Keratinocyte (primary cell): Measurements from ENCODE around the gene LTB4R2. TPM values are rescaled to one million over a fixed set of nuclear protein-coding genes. Genes with fewer than 3 reads are reported as not detected.

ENCODE experiments used
- DNase-seq: peaks from one replicate; pipeline ENCODE4 v3.0.0-alpha.2; 2011; ENCODE audit warnings: low read depth, missing footprints, low spot score
- FAIRE-seq: peaks from 2 replicates; lab custom pipeline; 2011; peaks lifted over from hg19 to GRCh38; lab: Jason Lieb, UNC
- H2AFZ ChIP-seq: 2 replicates; pipeline ENCODE4 v1.6.0; 2012; ENCODE audit warnings: low read length, control low read depth, inconsistent platforms; ENCODE audit not compliant: control insufficient read depth
- H3K27ac ChIP-seq: 2 replicates; pipeline ENCODE4 v1.5.1; 2011; ENCODE audit warnings: low read length; ENCODE audit not compliant: control insufficient read depth, insufficient read depth
- H3K27me3 ChIP-seq: 3 replicates; pipeline ENCODE4 v1.6.0; 2011; ENCODE audit warnings: low read length; ENCODE audit not compliant: control insufficient read depth, insufficient read depth; ENCODE audit errors: extremely low read depth
- H3K36me3 ChIP-seq, 2 experiments: 2 replicates in 1 of 2; 3 replicates in 1 of 2; pipeline ENCODE4 v1.5.1; 2011; ENCODE audit warnings: low read length in 2 of 2, mild to moderate bottlenecking in 1 of 2; ENCODE audit not compliant: control insufficient read depth in 2 of 2, insufficient read depth in 2 of 2; ENCODE audit errors: extremely low read depth in 1 of 2
- H3K4me1 ChIP-seq: 3 replicates; pipeline ENCODE4 v1.5.1; 2011; ENCODE audit warnings: low read length; ENCODE audit not compliant: control insufficient read depth, insufficient read depth; ENCODE audit errors: extremely low read depth
- H3K4me2 ChIP-seq: 3 replicates; pipeline ENCODE4 v1.6.0; 2011; ENCODE audit warnings: low read depth, low read length; ENCODE audit not compliant: control insufficient read depth, insufficient read depth; ENCODE audit errors: extremely low read depth
- H3K4me3 ChIP-seq, 3 experiments: fragments of 200-600 bp in 1 of 3; sonication (generic) in 1 of 3; 2 replicates in 2 of 3; 3 replicates in 1 of 3; pipeline ENCODE4 v1.5.1; 2011 to 2016; ENCODE audit warnings: low read length in 3 of 3, mild to moderate bottlenecking in 3 of 3, control low read depth in 2 of 3, inconsistent platforms in 1 of 3, low read depth in 1 of 3, mixed read lengths in 1 of 3, mixed run types in 1 of 3, moderate library complexity in 1 of 3; ENCODE audit not compliant: control insufficient read depth in 2 of 3, insufficient read depth in 2 of 3; ENCODE audit errors: extremely low read depth in 1 of 3
- H3K79me2 ChIP-seq: 2 replicates; pipeline ENCODE4 v1.6.0; 2012; ENCODE audit warnings: low read length; ENCODE audit not compliant: control insufficient read depth, insufficient read depth
- H3K9ac ChIP-seq: 3 replicates; pipeline ENCODE4 v1.6.0; 2011; ENCODE audit warnings: low read length; ENCODE audit not compliant: control insufficient read depth, insufficient read depth; ENCODE audit errors: extremely low read depth
- H3K9me1 ChIP-seq: 3 replicates; pipeline ENCODE4 v1.6.0; 2011; ENCODE audit warnings: low read length; ENCODE audit not compliant: control insufficient read depth, insufficient read depth; ENCODE audit errors: extremely low read depth
- H3K9me3 ChIP-seq: 2 replicates; pipeline ENCODE4 v1.5.1; 2012; ENCODE audit warnings: low read depth, low read length; ENCODE audit not compliant: control insufficient read depth
- H4K20me1 ChIP-seq: 3 replicates; pipeline ENCODE4 v1.6.0; 2011; ENCODE audit warnings: low read length; ENCODE audit not compliant: control insufficient read depth, insufficient read depth; ENCODE audit errors: extremely low read depth
- EZH2 ChIP-seq: IDR thresholded peaks from one replicate; pipeline ENCODE4 v1.6.1; 2012; ENCODE audit warnings: inconsistent platforms, mild to moderate bottlenecking, low read length, moderate library complexity
- dilution Hi-C: fragments of 300-500 bp; cut with MboI; formaldehyde crosslinking; loops from one replicate; pipeline ENCODE4 v1.7.0; 2020; ENCODE audit warnings: low sequenced_read_pairs; ENCODE audit not compliant: extremely low pct_ligation_motif_present
- polyA plus RNA-seq, 5 experiments: library from polyadenylated mRNA; depleted of rRNA in 3 of 5; stranded (reverse) in 3 of 5; stranded (forward) in 1 of 5; unstranded in 1 of 5; fragments of >200 nt; gene quantifications; 1 replicate in 1 of 5; 2 replicates in 3 of 5; 3 replicates in 1 of 5; pipeline versions ENCODE4 v1.2.1 to v1.2.3, GENCODE V29; 2011 to 2012; ENCODE audit warnings: missing spikeins in 2 of 5, low read depth in 1 of 5, low replicate concordance in 1 of 5
- TF ChIP-seq, protein P1 (sequence below), 3 experiments: IDR thresholded peaks in 1 of 3; conservative IDR thresholded peaks in 1 of 3; optimal IDR thresholded peaks in 1 of 3; 2 replicates in 2 of 3; 3 replicates in 1 of 3; pipeline versions ENCODE3 to v1.5.1; 2011; ENCODE audit warnings: low read length in 3 of 3, mild to moderate bottlenecking in 3 of 3, moderate library complexity in 2 of 3, control low read depth in 1 of 3, inconsistent platforms in 1 of 3; ENCODE audit not compliant: insufficient read depth in 2 of 3; ENCODE audit errors: extremely low read depth in 1 of 3

LTB4R2 gene
- polyA plus RNA-seq, 1 donor (not counting 4 experiments of a cell fraction or from before 2014, with no cell fraction given) = 7.9 TPM

DNA sequence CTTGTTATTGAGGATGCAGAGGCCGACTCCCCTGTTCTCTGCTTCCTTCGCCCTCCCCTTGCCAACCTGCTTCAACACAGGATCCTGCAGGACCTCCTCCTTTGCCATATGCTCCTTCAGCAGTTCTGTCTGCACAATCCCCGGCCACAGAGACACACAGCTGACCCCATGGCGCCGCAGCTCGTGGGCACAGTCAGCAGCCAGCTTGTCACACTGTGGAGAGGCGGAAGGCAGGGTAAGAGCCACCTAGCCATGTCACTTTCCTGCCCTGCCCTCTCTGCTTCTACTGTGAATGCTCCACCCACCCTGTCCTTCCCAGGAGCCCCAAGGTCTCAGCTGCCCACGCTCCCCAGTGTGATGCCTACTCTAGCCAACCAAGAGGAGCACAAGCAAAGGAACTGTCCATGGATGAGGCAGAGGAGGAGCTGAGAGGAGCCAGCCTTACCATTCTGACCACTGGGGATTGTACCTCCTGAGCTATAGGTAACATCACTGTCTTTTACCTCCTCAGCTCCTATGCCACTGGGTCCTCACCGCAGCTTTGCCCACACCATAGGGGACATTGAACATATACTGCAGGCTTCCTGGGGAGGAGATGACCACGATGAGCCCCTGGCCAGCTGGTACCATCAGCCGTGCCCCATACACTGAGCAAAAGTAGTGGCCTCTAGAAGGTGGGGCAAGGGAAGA, 17.7 kb upstream of the LTB4R2 start:
- DNase-seq (no peak), FAIRE-seq (no peak)
- Histone ChIP-seq H3K36me3 (peaks cover 39 to 47% of the 10 kb centered on the region in 2 experiments), H4K20me1 (no peaks in the 10 kb centered on the region), H3K9me3 (no peaks in the 10 kb centered on the region), H3K79me2 (peaks cover 7% of the 10 kb centered on the region), H3K4me3 (no peak overlapping the region), H3K9ac (no peak overlapping the region), H3K4me1 (peaks cover 13% of the 10 kb centered on the region), H2AFZ (no peak overlapping the region), H3K4me2 (no peak overlapping the region), H3K27me3 (no peaks in the 10 kb centered on the region), H3K9me1 (no peaks in the 10 kb centered on the region), H3K27ac (no peak overlapping the region)
- dilution Hi-C loops = no loop called here
- TF ChIP-seq, protein P1, sequence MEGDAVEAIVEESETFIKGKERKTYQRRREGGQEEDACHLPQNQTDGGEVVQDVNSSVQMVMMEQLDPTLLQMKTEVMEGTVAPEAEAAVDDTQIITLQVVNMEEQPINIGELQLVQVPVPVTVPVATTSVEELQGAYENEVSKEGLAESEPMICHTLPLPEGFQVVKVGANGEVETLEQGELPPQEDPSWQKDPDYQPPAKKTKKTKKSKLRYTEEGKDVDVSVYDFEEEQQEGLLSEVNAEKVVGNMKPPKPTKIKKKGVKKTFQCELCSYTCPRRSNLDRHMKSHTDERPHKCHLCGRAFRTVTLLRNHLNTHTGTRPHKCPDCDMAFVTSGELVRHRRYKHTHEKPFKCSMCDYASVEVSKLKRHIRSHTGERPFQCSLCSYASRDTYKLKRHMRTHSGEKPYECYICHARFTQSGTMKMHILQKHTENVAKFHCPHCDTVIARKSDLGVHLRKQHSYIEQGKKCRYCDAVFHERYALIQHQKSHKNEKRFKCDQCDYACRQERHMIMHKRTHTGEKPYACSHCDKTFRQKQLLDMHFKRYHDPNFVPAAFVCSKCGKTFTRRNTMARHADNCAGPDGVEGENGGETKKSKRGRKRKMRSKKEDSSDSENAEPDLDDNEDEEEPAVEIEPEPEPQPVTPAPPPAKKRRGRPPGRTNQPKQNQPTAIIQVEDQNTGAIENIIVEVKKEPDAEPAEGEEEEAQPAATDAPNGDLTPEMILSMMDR (optimal IDR thresholded peaks at IDR 0.05 in 1 of 3, IDR thresholded peaks at IDR 0.05 in 1 of 3, conservative IDR thresholded peaks at IDR 0.05 in 1 of 3; ENCODE audit: extremely low read depth in 1 of 3, insufficient read depth in 2 of 3, low read length in 3 of 3) = no peak
- TF ChIP-seq EZH2 = no peak

DNA sequence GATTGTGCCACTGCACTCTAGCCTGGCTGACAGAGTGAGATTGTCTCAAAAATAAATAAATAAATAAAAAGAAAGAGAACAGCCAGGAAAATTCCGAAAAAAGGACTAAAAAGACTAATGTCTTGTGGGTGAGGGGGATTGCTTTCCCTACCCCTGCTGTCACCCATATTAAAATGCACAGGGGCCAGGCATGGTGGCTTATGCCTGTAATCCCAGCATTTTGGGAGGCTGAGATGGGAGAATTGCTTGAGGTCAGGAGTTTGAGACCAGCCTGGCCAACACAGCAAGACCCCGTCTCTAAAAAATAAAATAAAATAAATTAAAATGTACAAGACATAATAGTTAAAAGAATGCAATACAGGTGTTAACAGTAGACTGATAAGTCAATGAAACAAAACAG, 16.4 kb upstream of the LTB4R2 start:
- no peak for FAIRE-seq

More for the DNA sequence above, 16.4 kb upstream of the LTB4R2 start:
- H3K4me2 ChIP-seq = no peak overlapping the region
- dilution Hi-C loops = no loop called here
- no peak for TF ChIP-seq EZH2
- TF ChIP-seq, protein P1 (optimal IDR thresholded peaks at IDR 0.05 in 1 of 3, IDR thresholded peaks at IDR 0.05 in 1 of 3, conservative IDR thresholded peaks at IDR 0.05 in 1 of 3; ENCODE audit: extremely low read depth in 1 of 3, insufficient read depth in 2 of 3, low read length in 3 of 3) = no peak
- peaks cover 25% of the 10 kb centered on the region for H3K4me1 ChIP-seq
- H3K9me3 ChIP-seq = no peaks in the 10 kb centered on the region
- no peak overlapping the region for H3K9ac ChIP-seq
- H3K36me3 ChIP-seq = peaks cover 39 to 49% of the 10 kb centered on the region in 2 experiments
- H3K27ac ChIP-seq = no peak overlapping the region
- H3K27me3 ChIP-seq = no peaks in the 10 kb centered on the region
- H3K9me1 ChIP-seq = no peaks in the 10 kb centered on the region
- no peaks in the 10 kb centered on the region for H4K20me1 ChIP-seq
- no peak overlapping the region for H2AFZ ChIP-seq
- H3K4me3 ChIP-seq = no peak overlapping the region
- no peak for DNase-seq
- peaks cover 12% of the 10 kb centered on the region for H3K79me2 ChIP-seq
